Measurements from ENCODE around the gene ZNF655. TPM values are rescaled to one million over a fixed set of nuclear protein-coding genes. Genes with fewer than 3 reads are reported as not detected.

ZNF655 gene
- total RNA-seq, 1 experiment from 2014 or later: 40.4 TPM

GRCh38 chr7:99597762-99598501, 39.5 kb downstream of the ZNF655 start, which contains the start of gene TMEM225B:
Gene TMEM225B (plus strand): TSS chr7:99598267. CDS start chr7:99604389, 6,122 bp downstream.
- POLR2A ChIA-PET: interaction anchor here (0.8 kb wide), 1 partner anchor 529 kb away, joined by 3 read pairs; the partner anchor contains the start of gene MBLAC1
- no peak within 1 kb of the TSS for H3K27ac Mint-ChIP-seq
- H3K9me3 Mint-ChIP-seq: peaks cover 17% of the 10 kb centered on the region
- no peak within 1 kb of the TSS for H3K4me3 Mint-ChIP-seq
- TF ChIP-seq RELA (CRISPR knock-in tag; IDR thresholded peaks at IDR 0.05; ENCODE audit: borderline replicate concordance): no peak
- no peak for TF ChIP-seq MYBL2 (CRISPR knock-in tag; IDR thresholded peaks at IDR 0.05)
- no peak for TF ChIP-seq ELF4 (CRISPR knock-in tag; IDR thresholded peaks at IDR 0.05; ENCODE audit: low read depth)
- no peak for TF ChIP-seq JUN (CRISPR knock-in tag; IDR thresholded peaks at IDR 0.05)
- no peak for TF ChIP-seq ZSCAN18 (CRISPR knock-in tag; IDR thresholded peaks at IDR 0.05)
- no peak for TF ChIP-seq CDX4 (CRISPR knock-in tag; IDR thresholded peaks at IDR 0.05; ENCODE audit: borderline replicate concordance)
- ATAC-seq (peak; percentile 14), DNase-seq (ENCODE audit: low spot score) (peak; percentile 24)
- H3K4me1 Mint-ChIP-seq: no peaks in the 10 kb centered on the region
- CTCF ChIA-PET: interaction anchor here (1.5 to 1.9 kb wide), 2 partner anchors 19 to 73 kb away, joined by 9 to 12 read pairs; partner anchors contain the start of gene ZSCAN25
- no peaks in the 10 kb centered on the region for H3K36me3 Mint-ChIP-seq
- no peaks in the 10 kb centered on the region; the same call in 1 of the 2 replicates for H3K27me3 Mint-ChIP-seq (ENCODE audit: low read depth)

GRCh38 chr7:99599836-99600235, 41.4 kb downstream of the ZNF655 start:
- POLR2A ChIA-PET: no interaction called here
- H3K36me3 Mint-ChIP-seq: no peaks in the 10 kb centered on the region
- DNase-seq (ENCODE audit: low spot score) (no peak), ATAC-seq (no peak)
- H3K4me1 Mint-ChIP-seq: no peaks in the 10 kb centered on the region
- H3K27ac Mint-ChIP-seq: no peak overlapping the region
- CTCF ChIA-PET: no interaction called here
- H3K27me3 Mint-ChIP-seq (ENCODE audit: low read depth): peaks cover 5% of the 10 kb centered on the region
- peaks cover 6% of the 10 kb centered on the region for H3K9me3 Mint-ChIP-seq
- no peak overlapping the region for H3K4me3 Mint-ChIP-seq
- TF ChIP-seq CBFB (CRISPR knock-in tag; IDR thresholded peaks at IDR 0.05; ENCODE audit: low read depth) (no peak), FOXK1 (CRISPR knock-in tag; IDR thresholded peaks at IDR 0.05) (no peak)

GRCh38 chr7:99601656-99602310, 43.3 kb downstream of the ZNF655 start:
- Mint-ChIP-seq H3K9me3 (no peaks in the 10 kb centered on the region), H3K27me3 (ENCODE audit: low read depth) (peaks cover 14% of the 10 kb centered on the region), H3K27ac (no peak overlapping the region), H3K4me1 (no peaks in the 10 kb centered on the region), H3K4me3 (no peak overlapping the region), H3K36me3 (no peaks in the 10 kb centered on the region)
- ATAC-seq (peak; percentile 94), DNase-seq (ENCODE audit: low spot score) (peak; percentile 48)
- no peak for TF ChIP-seq PRRX2 (CRISPR knock-in tag; IDR thresholded peaks at IDR 0.05)
- TF ChIP-seq E2F5 (CRISPR knock-in tag; IDR thresholded peaks at IDR 0.05): no peak
- no peak for TF ChIP-seq TCF7 (CRISPR knock-in tag; IDR thresholded peaks at IDR 0.05; ENCODE audit: low read depth)
- no peak for TF ChIP-seq ATF3 (CRISPR knock-in tag; conservative IDR thresholded peaks at IDR 0.05)
- no peak for TF ChIP-seq RORB (CRISPR knock-in tag; IDR thresholded peaks at IDR 0.05)
- no peak for TF ChIP-seq JUN (CRISPR knock-in tag; IDR thresholded peaks at IDR 0.05)
- no peak for TF ChIP-seq ZNF396 (CRISPR knock-in tag; IDR thresholded peaks at IDR 0.05; ENCODE audit: borderline replicate concordance)
- TF ChIP-seq SMAD4 (CRISPR knock-in tag; IDR thresholded peaks at IDR 0.05): no peak
- no peak for TF ChIP-seq SOX15 (CRISPR knock-in tag; IDR thresholded peaks at IDR 0.05)
- no peak for TF ChIP-seq FOXP4 (CRISPR knock-in tag; IDR thresholded peaks at IDR 0.05)
- TF ChIP-seq ATF2 (CRISPR knock-in tag; IDR thresholded peaks at IDR 0.05; ENCODE audit: borderline replicate concordance, low read depth): no peak
- TF ChIP-seq HMGA2 (CRISPR knock-in tag; IDR thresholded peaks at IDR 0.05): no peak
- POLR2A ChIA-PET: no interaction called here
- CTCF ChIA-PET: interaction anchor here (0.6 to 3.6 kb wide), 8 partner anchors 9 to 328 kb away, joined by 3 to 27 read pairs (median 4); partner anchors contain the start of genes GJC3, ZKSCAN5 and ZSCAN25

Measured in WTC11 (cell line).